ENCODE data around the gene WFDC11.

Gene WFDC11

DNA sequence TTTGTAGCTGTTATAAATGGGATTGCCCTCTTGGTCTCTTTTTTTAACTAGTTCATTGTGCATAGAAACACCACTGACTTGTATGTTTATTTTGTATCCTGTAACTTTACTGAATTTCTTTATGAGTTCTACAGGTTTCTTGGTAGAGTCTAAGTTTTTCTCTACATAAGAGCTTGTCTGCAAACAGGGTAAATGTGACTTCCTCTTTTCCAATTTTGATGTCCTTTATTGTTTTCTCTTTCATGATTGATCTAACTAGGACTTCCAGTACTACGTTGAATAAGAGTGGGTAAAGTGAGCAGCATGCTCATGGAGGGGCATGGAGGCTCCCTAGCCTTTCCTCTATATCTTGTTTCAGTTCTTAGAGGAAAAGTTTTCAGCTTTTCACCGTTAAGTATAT, 43.5 kb downstream of the WFDC11 start:
- DNase-seq (ENCODE audit: low read depth in 2 of 2) = no peak

DNA sequence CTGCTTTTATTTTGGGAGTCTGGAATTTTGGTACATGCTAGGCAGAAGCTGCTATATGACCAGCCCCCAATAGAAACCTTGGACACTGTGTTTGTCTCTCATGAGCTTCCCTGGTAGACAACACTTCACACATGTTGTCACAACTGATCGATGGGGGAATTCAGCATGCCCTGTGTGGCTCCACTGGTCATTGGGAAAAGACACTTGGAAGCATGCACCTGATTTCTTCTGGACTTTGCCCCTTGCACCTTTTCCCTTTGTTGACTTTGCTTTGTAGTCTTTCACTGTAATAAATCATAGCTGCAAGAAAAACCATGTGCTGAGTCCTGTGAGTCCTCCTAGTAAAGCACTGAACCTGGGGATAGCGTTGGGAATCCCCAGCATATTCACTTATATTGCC, 48.4 kb downstream of the WFDC11 start:
- no peak for DNase-seq (ENCODE audit: low read depth in 2 of 2)

DNA sequence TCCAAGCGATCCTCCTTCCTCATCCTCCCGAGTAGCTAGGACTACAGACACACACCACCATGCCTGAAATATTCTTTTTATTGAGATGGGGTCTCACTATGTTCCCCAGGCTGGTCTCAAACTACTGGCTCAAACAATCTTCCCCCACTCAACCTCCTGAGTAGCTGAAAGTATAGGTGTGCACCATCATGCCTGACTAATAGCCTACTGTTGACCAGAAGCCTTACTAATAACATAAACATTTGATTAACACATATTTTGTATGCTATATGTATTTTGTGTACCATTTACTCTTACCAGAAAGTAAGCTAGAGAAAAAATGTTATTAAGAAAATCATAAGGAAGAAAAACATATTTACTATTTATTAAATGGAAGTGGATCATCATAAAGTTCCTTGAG, 52.4 kb downstream of the WFDC11 start:
- DNase-seq (ENCODE audit: low read depth in 2 of 2) = no peak

DNA sequence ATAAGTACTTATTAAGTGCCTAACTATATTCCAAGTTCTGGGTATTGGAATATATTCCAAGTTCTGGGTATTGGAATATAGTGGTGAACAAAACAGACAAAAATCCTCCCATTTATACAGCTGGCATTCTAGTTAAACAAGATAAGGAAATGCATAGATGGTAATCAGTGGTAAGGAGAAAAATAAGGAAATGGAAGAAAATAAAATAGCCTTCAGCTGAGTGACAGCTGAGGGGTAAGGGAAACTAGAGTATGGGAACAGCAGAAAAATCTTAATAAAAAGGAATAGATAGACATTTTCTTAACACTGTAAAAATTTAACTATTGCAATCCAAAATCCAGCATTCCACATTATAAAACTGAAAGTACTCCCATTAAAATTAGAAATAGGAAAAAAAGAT, 57.7 kb downstream of the WFDC11 start:
- no peak for DNase-seq (ENCODE audit: low read depth in 2 of 2)

DNA sequence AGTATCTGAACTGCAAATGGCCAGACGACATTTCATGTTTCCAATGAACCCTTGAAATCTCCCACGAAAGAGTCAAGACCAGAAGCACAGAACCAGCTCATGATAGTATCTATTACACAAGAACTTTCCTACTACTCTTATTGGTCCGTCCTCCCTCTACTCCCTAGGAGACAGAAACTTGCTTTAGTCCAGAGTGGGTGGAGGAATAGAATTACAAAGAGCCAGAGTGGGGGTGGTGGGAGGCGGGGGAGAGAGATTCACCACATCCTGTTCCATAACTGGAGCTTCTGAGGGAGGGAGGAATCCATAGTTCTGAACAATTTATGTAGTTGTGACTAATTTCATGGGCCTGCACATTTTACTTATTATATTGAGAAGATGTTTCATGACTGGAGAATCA, 59.0 kb downstream of the WFDC11 start:
- DNase-seq (ENCODE audit: low read depth in 2 of 2) = no peak

DNA sequence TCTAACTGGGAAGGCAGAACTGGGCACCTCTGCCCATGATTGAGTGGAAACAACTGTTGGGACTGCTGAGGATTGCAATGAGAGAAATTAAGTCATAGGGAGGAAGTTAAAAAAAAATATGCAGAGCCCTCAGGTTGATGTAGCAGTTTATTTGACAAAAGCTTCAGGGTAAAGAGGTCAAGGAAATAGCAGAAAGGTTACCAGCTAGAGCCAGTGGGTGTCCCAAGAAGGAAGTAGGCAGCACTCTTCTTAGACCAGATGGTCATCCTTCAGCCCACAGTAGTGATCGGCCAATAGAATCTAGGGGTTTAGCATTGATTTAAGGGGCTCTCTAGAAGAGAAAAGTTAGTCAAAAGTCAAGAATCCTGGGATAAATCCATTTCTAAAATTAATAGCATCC, 62.2 kb downstream of the WFDC11 start:
- DNase-seq (ENCODE audit: low read depth in 2 of 2) = no peak

All from stimulated activated CD4-positive, alpha-beta T cell treated with anti-CD3 and anti-CD28 coated beads, Interleukin-1b, Interleukin-23, amount 100 ng/mL, for 1 hour (primary cell).